Spleen (tissue), 11 donors: Measurements from ENCODE around the gene PIP5KL1. TPM values are rescaled to one million over a fixed set of nuclear protein-coding genes. Genes with fewer than 3 reads are reported as not detected.

Experiments
- DNase-seq: peaks from one replicate; pipeline ENCODE4 v3.0.0-alpha.2; 2020
- H3K27ac ChIP-seq, 8 donors: fragments of 200-600 bp; sonication (generic) in 7 of 8; 1 replicate in 4 of 8; 2 replicates in 4 of 8; pipeline versions ENCODE4 v1.5.0 to v1.8.0; 2016 to 2021; ENCODE audit warnings: inconsistent platforms in 4 of 8, mild to moderate bottlenecking in 4 of 8, moderate library complexity in 1 of 8
- H3K27me3 ChIP-seq, 7 donors: fragments of 200-600 bp; sonication (generic) in 6 of 7; replicated peaks in 1 of 7; 1 replicate in 4 of 7; 2 replicates in 3 of 7; pipeline versions ENCODE4 v1.5.0 to v1.8.0; 2016 to 2021; ENCODE audit warnings: inconsistent platforms in 3 of 7, mild to moderate bottlenecking in 1 of 7
- H3K36me3 ChIP-seq, 6 donors: fragments of 200-600 bp; sonication (generic) in 5 of 6; 1 replicate in 4 of 6; 2 replicates in 2 of 6; pipeline versions ENCODE4 v1.5.0 to v1.8.0; 2016 to 2021; ENCODE audit warnings: inconsistent platforms in 2 of 6
- H3K4me1 ChIP-seq, 6 donors: fragments of 200-600 bp; sonication (generic) in 5 of 6; 1 replicate in 3 of 6; 2 replicates in 3 of 6; pipeline versions ENCODE4 v1.5.0 to v1.8.0; 2016 to 2021; ENCODE audit warnings: inconsistent platforms in 3 of 6
- H3K4me3 ChIP-seq, 8 donors: fragments of 200-600 bp; sonication (generic) in 7 of 8; 1 replicate in 4 of 8; 2 replicates in 4 of 8; pipeline versions ENCODE4 v1.5.0 to v1.8.0; 2016 to 2021; ENCODE audit warnings: inconsistent platforms in 4 of 8, mild to moderate bottlenecking in 4 of 8, moderate library complexity in 2 of 8
- H3K9me3 ChIP-seq, 8 donors: fragments of 200-600 bp; sonication (generic) in 7 of 8; 1 replicate in 4 of 8; 2 replicates in 4 of 8; pipeline versions ENCODE4 v1.5.0 to v1.8.0; 2016 to 2021; ENCODE audit warnings: inconsistent platforms in 4 of 8
- POLR2A ChIP-seq, 3 donors: fragments of 450-650 bp; IDR thresholded peaks; one replicate each; pipeline ENCODE4 v1.5.1; 2017; ENCODE audit warnings: antibody characterized with exemption in 3 of 3, mild to moderate bottlenecking in 1 of 3
- POLR2AphosphoS5 ChIP-seq, 3 donors: sonication (generic); formaldehyde crosslinking; IDR thresholded peaks; one replicate each; pipeline ENCODE4 v1.5.1; 2017; ENCODE audit warnings: antibody characterized with exemption in 3 of 3
- WGBS, 5 donors: extraction: QIAGEN DNeasy Blood & Tissue Kit in 3 of 5; methylation state at CpG; one replicate each; pipeline versions ENCODE4 v1.1.5 to v1.1.7; 2013 to 2018; 5-methylcytosine and 5-hydroxymethylcytosine counted together
- intact Hi-C: fragments of 100-400 bp; cut with DNase I; formaldehyde crosslinking; loops from one replicate; pipeline ENCODE4 v1.15.0; 2023; ENCODE audit warnings: low total_unique reads
- polyA plus RNA-seq, 3 donors: library from polyadenylated mRNA; stranded (reverse); fragments of 200-250 nt; gene quantifications; one replicate each; pipeline ENCODE4 v1.2.1, GENCODE V29; 2013
- total RNA-seq, 7 donors: library from RNA; depleted of rRNA in 3 of 7; stranded (reverse); fragments of >200 nt in 3 of 7; fragmentation: NEBNext Ultra II Directional in 4 of 7; extraction: Animal tissue kit (Norgen Biotek cat#: 25700) in 4 of 7; gene quantifications; one replicate each; pipeline versions ENCODE4 v1.1.0 to v1.2.1, GENCODE V29; 2016 to 2021
- TF ChIP-seq, protein P1 (sequence below), 11 experiments: fragments of 200-600 bp in 7 of 11; fragments of 450-650 bp in 4 of 11; sonication (generic) in 4 of 11; IDR thresholded peaks in 8 of 11; conservative IDR thresholded peaks in 3 of 11; 1 replicate in 7 of 11; 2 replicates in 4 of 11; pipeline versions ENCODE4 v1.4.0 to v1.8.0; 2016 to 2021; ENCODE audit warnings: antibody characterized with exemption in 11 of 11, inconsistent platforms in 4 of 11, mild to moderate bottlenecking in 1 of 11
- donor health status: healthy with polysubstance abuse.
- donor health status: DM: no; HTN: no; CAD: no; lungs with moderate emphysema.
- donor health status: DM: no; HTN: no; CAD: no.
- donor health status: Bipolar disorder and iron deficiency.
- donor health status: healthy.
- donor health status: DM: no; HTN: no; CAD: no.
- donor health status: DM: yes; HTN: yes; CAD: no.

Gene PIP5KL1
- total and polyA plus RNA-seq, 10 donors = 0.13 to 3.6 (median 0.68) TPM; not detected in 2

DNA sequence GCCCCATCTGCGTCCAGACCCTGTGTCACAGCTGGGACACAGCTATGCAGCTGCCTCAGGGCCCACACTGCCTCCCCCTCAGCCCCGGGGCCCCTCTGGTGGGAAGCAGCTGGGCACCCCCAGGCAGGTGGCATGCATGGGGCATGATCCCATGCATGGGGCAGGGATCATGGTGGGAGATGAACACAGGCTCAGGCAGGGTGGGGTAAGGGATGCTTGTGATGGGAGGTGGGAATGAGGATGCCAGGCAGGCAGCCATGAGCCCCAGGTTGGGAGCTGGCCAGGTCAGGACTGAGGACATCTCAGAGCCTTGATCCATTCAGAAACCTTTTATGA is 30.5 kb upstream of the PIP5KL1 start:
- Histone ChIP-seq H3K9me3 (no peaks in the 10 kb centered on the region), H3K4me3 (no peak overlapping the region), H3K27me3 (no peaks in the 10 kb centered on the region), H3K36me3 (peaks cover 0 to 17% (median 0%) of the 10 kb centered on the region in 6 donors), H3K27ac (peak overlapping the region in 3 of 8 donors; percentile 41 to 66 (median 44)), H3K4me1 (peaks cover 29 to 100% (median 76%) of the 10 kb centered on the region in 6 donors)
- intact Hi-C loops = no loop called here
- no peak for TF ChIP-seq POLR2A (IDR thresholded peaks at IDR 0.05)
- TF ChIP-seq, protein P1, sequence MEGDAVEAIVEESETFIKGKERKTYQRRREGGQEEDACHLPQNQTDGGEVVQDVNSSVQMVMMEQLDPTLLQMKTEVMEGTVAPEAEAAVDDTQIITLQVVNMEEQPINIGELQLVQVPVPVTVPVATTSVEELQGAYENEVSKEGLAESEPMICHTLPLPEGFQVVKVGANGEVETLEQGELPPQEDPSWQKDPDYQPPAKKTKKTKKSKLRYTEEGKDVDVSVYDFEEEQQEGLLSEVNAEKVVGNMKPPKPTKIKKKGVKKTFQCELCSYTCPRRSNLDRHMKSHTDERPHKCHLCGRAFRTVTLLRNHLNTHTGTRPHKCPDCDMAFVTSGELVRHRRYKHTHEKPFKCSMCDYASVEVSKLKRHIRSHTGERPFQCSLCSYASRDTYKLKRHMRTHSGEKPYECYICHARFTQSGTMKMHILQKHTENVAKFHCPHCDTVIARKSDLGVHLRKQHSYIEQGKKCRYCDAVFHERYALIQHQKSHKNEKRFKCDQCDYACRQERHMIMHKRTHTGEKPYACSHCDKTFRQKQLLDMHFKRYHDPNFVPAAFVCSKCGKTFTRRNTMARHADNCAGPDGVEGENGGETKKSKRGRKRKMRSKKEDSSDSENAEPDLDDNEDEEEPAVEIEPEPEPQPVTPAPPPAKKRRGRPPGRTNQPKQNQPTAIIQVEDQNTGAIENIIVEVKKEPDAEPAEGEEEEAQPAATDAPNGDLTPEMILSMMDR (IDR thresholded peaks at IDR 0.05 in 8 of 11, conservative IDR thresholded peaks at IDR 0.05 in 3 of 11) = no peak
- no peak for TF ChIP-seq POLR2AphosphoS5 (IDR thresholded peaks at IDR 0.05)
- no peak for DNase-seq
- WGBS, 5 donors = 86 to 91% (median 88%) methylated on average over 2 of the region's 2 CpGs

DNA sequence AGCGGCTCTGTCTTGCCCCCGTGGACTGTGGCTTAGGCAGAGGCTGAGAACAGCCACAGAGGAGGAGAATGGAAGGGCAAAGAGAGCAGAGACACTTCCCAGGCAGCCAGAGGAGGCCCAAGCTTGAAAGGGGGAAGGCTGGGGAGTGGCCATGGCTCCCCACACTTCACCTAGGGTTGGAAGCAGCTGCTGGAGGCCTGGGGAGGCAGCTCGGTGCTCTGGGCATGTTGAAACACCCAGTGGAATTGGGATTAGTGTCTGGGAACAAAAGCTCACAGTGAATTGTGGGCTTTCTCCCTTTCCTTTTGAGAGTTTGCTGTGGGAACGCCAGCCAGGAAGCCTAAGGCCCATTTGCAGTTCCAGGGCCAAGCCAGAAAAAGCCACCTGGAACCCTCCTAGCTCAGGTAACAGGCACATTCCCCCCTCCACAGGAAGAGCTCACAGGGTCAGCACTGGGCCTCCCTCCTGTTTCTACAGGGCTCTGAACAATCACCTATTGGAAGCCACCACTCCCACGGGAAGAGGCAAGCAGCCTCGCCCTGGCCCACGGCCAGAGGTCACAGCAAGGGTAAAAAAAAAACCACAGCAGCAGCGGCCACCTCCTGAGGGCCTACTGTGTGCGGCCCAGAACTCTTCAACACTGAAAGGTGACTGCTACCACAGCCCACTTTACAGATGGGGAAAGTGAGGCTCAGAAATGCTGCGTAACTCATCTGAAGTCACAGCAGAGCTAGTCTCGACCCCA is 30.0 kb upstream of the PIP5KL1 start:
- H3K36me3 ChIP-seq = peaks cover 0 to 17% (median 0%) of the 10 kb centered on the region in 6 donors
- WGBS, 5 donors = 56 to 73% (median 71%) methylated on average over 11 of the region's 11 CpGs
- DNase-seq = no peak

DNA sequence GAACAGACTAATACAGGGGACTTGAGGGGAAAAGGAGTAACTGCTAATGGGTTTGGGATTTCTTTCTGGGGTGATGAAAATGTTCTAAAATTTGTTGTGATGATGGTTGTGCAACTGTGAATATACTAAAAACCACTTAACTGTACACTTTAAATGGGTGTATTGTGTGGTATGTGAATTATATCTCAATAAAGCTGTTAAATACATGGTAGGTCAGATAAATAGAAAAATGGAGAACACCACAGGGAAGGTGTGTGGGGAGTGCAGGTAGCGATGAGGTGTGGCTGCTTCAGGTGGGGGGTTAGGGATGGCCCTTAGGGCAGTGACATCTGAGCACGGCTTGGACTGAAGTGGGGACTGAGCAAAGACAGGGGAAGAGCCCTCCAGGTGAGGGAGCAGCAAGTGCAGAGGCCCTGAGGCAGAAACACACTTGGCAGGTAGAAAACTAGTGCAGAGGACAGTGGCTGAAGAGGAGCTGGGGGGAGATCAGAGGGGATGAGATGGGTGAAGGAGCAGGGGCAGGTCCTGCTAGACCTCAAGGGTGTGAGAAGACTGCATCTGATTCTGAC is 29.3 kb upstream of the PIP5KL1 start:
- intact Hi-C loops = no loop called here
- DNase-seq = no peak
- Histone ChIP-seq H3K27ac (peak overlapping the region in 5 of 8 donors; percentile 4 to 66 (median 41)), H3K4me3 (no peak overlapping the region), H3K27me3 (no peaks in the 10 kb centered on the region), H3K9me3 (no peaks in the 10 kb centered on the region), H3K4me1 (peaks cover 21 to 100% (median 76%) of the 10 kb centered on the region in 6 donors), H3K36me3 (peaks cover 0 to 17% (median 0%) of the 10 kb centered on the region in 6 donors)
- TF ChIP-seq, protein P1 (IDR thresholded peaks at IDR 0.05 in 8 of 11, conservative IDR thresholded peaks at IDR 0.05 in 3 of 11) = no peak
- no peak for TF ChIP-seq POLR2AphosphoS5 (IDR thresholded peaks at IDR 0.05)
- TF ChIP-seq POLR2A (IDR thresholded peaks at IDR 0.05) = no peak
- WGBS, 5 donors = 86 to 99% (median 94%) methylated on average over 2 of the region's 2 CpGs

More for the DNA sequence above, 30.0 kb upstream of the PIP5KL1 start:
- intact Hi-C loops = no loop called here
- peak overlapping the region in 4 of 8 donors; percentile 11 to 66 (median 42) for H3K27ac ChIP-seq
- H3K9me3 ChIP-seq = no peaks in the 10 kb centered on the region
- TF ChIP-seq POLR2A (IDR thresholded peaks at IDR 0.05) (no peak), POLR2AphosphoS5 (IDR thresholded peaks at IDR 0.05) (no peak)
- TF ChIP-seq, protein P1 (IDR thresholded peaks at IDR 0.05 in 8 of 11, conservative IDR thresholded peaks at IDR 0.05 in 3 of 11) = no peak
- no peak overlapping the region for H3K4me3 ChIP-seq
- H3K27me3 ChIP-seq = no peaks in the 10 kb centered on the region
- H3K4me1 ChIP-seq = peaks cover 24 to 100% (median 76%) of the 10 kb centered on the region in 6 donors

DNA sequence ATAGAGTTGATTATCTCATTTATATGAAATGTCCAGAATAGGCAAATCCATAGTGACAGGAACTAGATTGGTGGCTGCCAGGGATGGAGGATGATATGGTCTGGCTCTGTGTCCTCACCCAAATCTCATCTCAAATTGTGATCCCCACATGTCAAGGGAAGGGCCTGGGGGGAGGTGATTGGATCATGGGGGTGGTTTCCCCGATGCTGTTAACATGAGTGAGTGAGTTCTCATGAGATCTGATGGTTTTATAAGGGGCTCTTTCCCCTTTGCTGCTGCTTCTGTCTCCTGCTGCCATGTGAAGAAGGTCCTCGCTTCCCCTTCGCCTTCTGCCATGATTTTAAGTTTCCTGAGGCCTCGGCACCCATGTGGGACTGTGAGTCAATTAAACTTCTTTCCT is 28.8 kb upstream of the PIP5KL1 start:
- intact Hi-C loops = no loop called here
- H3K9me3 ChIP-seq = no peaks in the 10 kb centered on the region
- TF ChIP-seq POLR2A (IDR thresholded peaks at IDR 0.05) = no peak
- TF ChIP-seq POLR2AphosphoS5 (IDR thresholded peaks at IDR 0.05) = no peak
- TF ChIP-seq, protein P1 (IDR thresholded peaks at IDR 0.05 in 8 of 11, conservative IDR thresholded peaks at IDR 0.05 in 3 of 11) = no peak
- no peak overlapping the region for H3K4me3 ChIP-seq
- no peak for DNase-seq
- peaks cover 0 to 17% (median 0%) of the 10 kb centered on the region in 6 donors for H3K36me3 ChIP-seq
- H3K27me3 ChIP-seq = no peaks in the 10 kb centered on the region
- WGBS, 5 donors = 85 to 97% (median 93%) methylated on average over 4 of the region's 4 CpGs
- peaks cover 20 to 100% (median 77%) of the 10 kb centered on the region in 6 donors for H3K4me1 ChIP-seq
- H3K27ac ChIP-seq = peak overlapping the region in 2 of 8 donors; percentile 4 to 66
